ENCODE results near the gene GRIN2B.

DNA sequence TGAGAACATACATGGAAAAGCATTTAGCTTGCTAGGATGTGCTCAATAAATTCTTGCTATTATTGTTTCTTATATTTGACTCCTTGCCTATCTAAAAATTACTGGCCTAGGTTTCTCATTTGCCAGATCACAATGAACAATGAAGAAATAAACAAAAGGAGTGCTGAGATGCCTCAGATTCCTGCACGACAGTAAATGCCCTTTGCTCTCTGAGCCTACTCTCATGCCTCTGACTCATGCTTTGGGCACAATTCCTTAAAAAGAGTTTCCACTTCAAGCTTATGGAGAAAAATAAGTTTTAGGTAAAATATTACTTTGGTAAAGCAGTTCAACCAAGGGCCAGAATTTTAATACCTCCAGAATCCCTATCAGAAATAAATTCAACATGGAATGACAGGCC, 30.9 kb downstream of the GRIN2B start:
- TF ChIP-seq, protein P1, sequence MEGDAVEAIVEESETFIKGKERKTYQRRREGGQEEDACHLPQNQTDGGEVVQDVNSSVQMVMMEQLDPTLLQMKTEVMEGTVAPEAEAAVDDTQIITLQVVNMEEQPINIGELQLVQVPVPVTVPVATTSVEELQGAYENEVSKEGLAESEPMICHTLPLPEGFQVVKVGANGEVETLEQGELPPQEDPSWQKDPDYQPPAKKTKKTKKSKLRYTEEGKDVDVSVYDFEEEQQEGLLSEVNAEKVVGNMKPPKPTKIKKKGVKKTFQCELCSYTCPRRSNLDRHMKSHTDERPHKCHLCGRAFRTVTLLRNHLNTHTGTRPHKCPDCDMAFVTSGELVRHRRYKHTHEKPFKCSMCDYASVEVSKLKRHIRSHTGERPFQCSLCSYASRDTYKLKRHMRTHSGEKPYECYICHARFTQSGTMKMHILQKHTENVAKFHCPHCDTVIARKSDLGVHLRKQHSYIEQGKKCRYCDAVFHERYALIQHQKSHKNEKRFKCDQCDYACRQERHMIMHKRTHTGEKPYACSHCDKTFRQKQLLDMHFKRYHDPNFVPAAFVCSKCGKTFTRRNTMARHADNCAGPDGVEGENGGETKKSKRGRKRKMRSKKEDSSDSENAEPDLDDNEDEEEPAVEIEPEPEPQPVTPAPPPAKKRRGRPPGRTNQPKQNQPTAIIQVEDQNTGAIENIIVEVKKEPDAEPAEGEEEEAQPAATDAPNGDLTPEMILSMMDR (conservative IDR thresholded peaks at IDR 0.05 in 1 of 2, IDR thresholded peaks at IDR 0.05 in 1 of 2; ENCODE audit: low read depth in 1 of 2, low read length in 2 of 2): no peak
- TF ChIP-seq EZH2 (IDR thresholded peaks at IDR 0.05; ENCODE audit: low read length, missing control alignments): no peak

Data from fibroblast of lung (primary cell).